CD4-positive, alpha-beta T cell (primary cell): ENCODE results near the gene POTEC. TPM values are rescaled to one million over a fixed set of nuclear protein-coding genes. Genes with fewer than 3 reads are reported as not detected.

Experiments
- total RNA-seq, 174 experiments: library from RNA in 2 of 174; stranded (reverse) in 2 of 174; gene quantifications; one replicate each; pipeline ENCODE4 v1.2.3 and lab custom pipeline; 2021 to 2026

Gene POTEC
- total RNA-seq, 2 experiments from 2014 or later, result not detected

Other genes with a start within 250 kb of the POTEC start
- gene ANKRD30B, start 204.6 kb upstream of the POTEC start, total RNA-seq, result not detected